IPS DF 19.7 (cell line): ENCODE results near the gene PACSIN2.

ENCODE experiments used
- DNase-seq: peaks from one replicate; pipeline ENCODE4 v3.0.0-alpha.2; 2013; ENCODE audit warnings: low read depth, low spot score

The PACSIN2 gene

DNA sequence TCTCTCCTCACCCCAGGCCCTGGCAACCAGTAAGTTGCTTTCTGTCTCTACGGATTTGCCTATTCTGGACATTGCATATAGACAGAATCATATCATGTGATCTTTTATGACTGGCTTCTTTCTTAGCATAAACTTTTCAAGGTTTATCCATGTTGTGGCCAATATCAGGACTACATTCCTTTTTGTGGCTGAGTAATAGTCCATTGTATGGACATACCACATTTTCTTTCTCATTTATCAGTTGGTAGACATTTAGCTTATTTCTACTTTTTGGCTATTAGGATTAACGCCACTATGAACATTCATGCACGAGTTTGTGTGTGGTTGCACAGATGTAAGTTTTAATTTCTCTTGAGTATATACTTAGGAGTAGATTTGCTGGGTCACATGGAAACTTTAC, 193.6 kb downstream of the PACSIN2 start:
- DNase-seq: no peak

GRCh38 chr22:42820045-42820763, 194.7 kb downstream of the PACSIN2 start:
- DNase-seq: no peak
